ENCODE data around the gene RGPD8.

The RGPD8 gene

DNA sequence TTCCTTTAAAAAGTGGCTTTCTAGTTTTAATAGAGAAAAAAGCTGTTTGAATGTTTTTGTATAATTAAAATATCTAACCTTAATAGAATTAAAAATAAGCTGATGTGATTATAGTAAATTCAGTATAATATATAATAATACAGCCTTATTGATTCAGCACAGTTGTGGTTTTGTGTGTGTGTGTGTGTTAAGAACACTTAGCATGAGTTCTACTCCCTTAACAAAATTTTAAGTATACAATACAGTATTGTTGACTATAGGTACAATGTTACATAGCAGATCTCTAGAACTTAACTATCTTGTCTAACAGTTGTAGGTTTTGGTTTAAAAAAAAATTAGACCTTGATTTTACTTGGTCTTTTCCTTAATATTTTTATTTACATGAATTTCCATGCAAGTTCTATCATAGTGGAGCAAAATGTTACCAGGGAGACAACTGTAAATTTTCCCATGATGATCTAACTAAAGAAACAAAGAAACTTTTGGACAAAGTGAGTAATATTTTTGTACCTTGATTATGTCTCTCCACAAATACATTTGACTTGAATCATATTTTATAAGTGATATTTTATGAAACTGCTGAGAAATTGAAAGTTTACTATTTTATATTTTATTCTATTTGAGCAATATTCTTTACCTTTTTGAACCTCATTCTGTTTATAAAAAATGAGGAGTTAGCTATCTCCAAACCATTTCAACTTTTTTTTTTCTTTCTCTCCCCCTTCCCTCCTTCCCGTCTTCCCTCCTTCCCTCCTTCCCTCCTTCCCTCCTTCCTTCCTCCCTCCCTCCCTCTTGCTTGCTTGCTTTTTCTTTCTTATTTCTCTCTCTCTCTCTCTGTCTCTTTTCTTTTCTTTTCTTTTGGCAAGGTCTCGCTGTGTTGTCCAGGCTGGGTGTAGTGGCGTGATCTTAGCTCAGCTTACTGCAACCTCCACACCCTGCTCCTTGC is 111.8 kb downstream of the RGPD8 start:
- DNase-seq: no peak

All from retina (tissue), 1 donor.